Renal cortical epithelial cell (primary cell): ENCODE measurements around the gene DCTN2. TPM values are rescaled to one million over a fixed set of nuclear protein-coding genes. Genes with fewer than 3 reads are reported as not detected.

ENCODE experiments used
- DNase-seq: peaks from one replicate; pipeline ENCODE4 v3.0.0-alpha.2; 2011; ENCODE audit warnings: low read depth
- total RNA-seq: library from RNA; depleted of rRNA; stranded (reverse); fragments of >200 nt; gene quantifications from 2 replicates; pipeline ENCODE4 v1.2.3, GENCODE V29; 2014

The DCTN2 gene
- total RNA-seq, 1 donor from 2014 or later: 212 TPM

GRCh38 chr12:57549909-57550640 lies 3.1 kb upstream of the DCTN2 start, which contains the start of gene KIF5A:
KIF5A (plus strand) TSS chr12:57550044; CDS start chr12:57550272, 228 bp downstream.
- DNase-seq: no peak

DNA sequence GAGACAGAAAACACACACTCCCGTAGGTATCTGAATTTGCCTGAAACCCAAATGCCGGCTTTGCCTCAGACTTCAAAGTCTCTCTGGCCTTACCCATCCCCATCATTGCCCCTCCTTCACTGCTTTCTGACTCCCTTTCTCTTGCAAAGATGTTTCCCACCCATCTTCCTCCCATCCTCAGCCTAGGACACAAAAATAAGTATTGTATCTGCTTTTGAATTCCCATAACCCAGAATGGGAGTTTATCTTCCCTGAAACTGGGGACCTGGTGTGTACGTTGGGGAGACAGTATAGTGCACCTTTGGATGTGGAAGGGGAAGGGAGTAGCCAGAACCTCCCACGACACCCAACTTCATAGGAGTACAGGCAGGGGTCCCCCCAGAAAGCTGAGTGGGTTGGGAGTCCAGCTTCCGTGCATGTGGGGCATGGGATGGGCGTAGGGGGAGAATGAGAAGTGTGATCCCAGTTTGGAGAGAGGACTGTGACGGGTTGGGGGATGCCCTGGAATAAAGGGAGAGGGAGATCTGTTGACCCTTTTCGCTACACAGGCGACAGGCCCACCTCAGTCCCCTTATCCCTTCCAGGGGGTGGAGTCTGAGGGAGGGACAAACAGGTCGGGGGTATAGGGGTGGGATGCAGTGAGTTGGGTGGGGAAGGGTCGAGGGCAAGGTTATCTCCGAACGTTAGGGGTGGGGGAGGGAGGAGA lies 2.4 kb upstream of the DCTN2 start:
- DNase-seq: no peak

GRCh38 chr12:57548488-57548887 lies 1.5 kb upstream of the DCTN2 start:
- DNase-seq: no peak

- no peak for DNase-seq
Observed at GRCh38 chr12:57548013-57548315, 972 bp upstream of the DCTN2 start.

- no peak for DNase-seq
Observed at GRCh38 chr12:57547288-57548012, 458 bp upstream of the DCTN2 start.

DNA sequence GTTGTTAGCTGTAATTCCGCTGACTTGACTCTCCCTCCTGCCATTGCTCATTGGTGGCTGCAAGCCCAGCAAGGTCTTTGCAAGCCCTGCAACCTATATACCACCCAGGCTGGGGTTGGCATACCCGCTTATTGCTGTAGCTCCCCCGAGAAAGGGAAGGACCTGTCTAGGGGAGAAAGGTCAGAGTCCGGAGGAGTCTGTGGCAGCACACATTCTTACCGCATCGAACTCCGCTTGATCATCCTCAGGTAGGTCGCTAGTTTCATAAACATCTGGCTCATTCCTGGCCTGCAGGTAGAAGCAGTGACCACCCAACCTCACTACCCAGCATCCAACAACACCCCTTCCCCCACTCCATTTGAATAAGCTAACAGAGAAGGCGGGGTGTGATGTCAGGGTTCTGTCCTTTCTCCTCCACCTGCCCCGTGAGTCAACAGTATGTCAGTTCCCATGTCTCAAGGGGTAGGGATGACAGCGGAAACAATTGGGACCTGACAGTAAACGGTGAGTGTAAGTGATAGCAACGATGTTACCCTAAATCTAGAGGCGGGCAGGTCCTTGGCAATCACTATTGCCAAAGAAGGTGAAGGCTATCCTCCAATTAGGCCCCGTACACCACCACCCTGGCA lies 1.1 kb downstream of the DCTN2 start:
- DNase-seq: no peak

- DNase-seq: no peak
Observed at GRCh38 chr12:57543581-57543980, 3.4 kb downstream of the DCTN2 start.

- DNase-seq: no peak
Observed at GRCh38 chr12:57541717-57542116, 5.3 kb downstream of the DCTN2 start.

DNA sequence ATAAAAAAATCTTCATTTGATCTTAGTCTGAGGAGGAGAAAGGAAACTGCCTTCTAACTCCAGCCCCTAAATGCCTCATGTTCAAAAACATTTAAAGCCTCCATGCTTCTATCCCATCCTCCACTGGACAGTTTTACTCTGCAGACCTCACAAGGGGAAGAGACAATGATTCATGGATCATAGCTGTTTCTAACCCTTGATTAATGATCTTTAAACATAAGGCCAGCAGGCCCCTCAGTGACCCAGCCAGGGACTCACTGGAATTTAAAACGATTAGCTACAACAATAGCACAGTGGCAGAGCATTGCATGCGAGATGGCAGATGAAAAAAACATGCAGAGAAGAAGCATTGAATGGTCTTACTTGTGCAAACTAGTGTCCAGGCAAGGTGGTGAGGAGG lies 6.0 kb downstream of the DCTN2 start:
- DNase-seq: no peak

DNA sequence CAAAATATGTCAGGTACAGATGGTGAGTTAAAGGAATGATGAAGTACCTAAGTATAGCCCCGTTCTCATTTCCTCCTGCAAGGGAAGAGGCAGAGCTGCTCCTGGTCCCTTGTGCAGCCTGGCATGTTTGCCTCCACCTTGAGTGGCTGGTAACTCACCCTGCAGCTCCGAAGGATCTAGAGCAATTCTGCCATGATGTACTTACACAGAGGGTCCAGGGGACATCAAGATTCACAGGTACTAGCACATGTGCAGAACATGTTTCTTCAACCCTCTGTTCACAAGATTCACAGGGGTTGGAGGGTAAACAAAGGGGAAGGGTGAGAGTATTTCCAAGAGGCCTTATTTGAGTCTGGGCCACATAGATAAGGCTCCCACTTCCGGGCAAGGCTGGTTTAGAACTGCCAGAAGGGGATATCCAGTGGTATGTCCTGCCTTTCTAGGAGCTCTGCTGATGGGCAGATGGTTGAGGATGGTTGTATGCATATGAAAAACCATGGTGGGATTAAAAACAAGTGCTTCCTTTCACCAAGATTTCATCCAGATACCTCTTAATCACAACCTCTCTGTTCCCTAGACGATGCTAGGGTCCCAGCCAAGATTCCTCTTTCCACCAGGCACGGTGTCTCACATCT lies 7.7 kb downstream of the DCTN2 start:
- DNase-seq: no peak

GRCh38 chr12:57536597-57536942 lies 10.4 kb downstream of the DCTN2 start:
- no peak for DNase-seq

GRCh38 chr12:57535764-57536596 lies 11.0 kb downstream of the DCTN2 start:
- no peak for DNase-seq

GRCh38 chr12:57534991-57535543 lies 11.9 kb downstream of the DCTN2 start:
- DNase-seq: no peak

DNA sequence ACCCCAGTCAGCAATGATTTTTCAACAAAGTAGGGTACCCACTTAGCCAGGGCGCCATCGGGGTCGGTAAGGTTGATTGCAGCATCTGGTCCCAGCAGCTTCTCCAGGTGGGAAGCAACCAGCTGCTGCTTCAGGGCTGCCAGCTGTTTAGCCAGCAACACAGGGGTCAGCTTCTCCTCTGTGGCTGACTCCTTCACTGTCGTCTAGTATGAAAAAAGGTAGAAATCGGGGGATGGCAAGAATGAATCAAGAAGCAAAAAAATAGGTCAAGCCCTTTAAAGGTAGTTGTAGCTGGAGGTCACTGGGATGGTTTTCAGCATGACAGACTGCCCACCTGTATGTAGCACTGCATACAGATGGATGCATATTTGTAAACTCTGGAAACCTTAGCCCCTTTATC lies 12.7 kb downstream of the DCTN2 start:
- DNase-seq: no peak

DNA sequence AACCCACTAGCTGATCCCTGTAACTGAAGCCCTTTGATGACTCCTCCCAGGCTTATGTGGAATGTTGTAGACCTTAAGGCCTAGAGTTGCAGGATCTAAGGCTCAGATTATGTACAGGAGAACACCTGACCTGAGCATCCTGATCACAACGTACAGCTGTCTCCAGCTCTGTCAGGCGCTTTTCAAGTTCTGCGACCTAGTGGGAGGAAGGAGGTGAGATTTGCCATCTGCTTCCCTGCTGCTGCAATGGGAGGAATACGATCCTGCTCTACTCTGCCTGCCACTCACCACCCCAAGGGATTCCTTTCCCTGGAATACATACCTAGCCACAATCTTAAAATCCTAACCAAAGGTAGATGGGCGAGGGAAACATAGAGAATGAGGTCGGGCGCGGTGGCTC lies 13.9 kb downstream of the DCTN2 start:
- no peak for DNase-seq

DNA sequence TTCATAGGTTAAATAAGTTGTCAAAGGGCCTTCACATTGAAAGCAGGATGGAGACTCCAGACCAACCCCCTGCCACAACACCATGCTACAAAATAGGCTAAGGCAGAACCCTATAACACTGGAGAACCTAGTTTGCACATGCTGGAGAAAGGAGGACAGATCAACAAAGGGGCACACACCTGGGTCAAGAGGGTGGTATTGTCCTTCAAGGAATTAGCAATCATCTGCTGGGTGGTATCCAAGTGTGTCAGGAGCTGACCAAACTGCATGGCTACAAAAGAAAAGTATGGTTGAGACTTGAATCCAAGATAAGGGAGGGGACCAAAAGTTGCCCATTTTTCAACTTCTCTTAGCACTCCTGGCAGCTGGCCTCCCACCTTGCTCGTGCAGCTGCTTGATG lies 15.2 kb downstream of the DCTN2 start:
- no peak for DNase-seq

- no peak for DNase-seq
Observed at GRCh38 chr12:57530396-57531142, 16.4 kb downstream of the DCTN2 start.

GRCh38 chr12:57529831-57530230 lies 17.2 kb downstream of the DCTN2 start:
- no peak for DNase-seq

DNA sequence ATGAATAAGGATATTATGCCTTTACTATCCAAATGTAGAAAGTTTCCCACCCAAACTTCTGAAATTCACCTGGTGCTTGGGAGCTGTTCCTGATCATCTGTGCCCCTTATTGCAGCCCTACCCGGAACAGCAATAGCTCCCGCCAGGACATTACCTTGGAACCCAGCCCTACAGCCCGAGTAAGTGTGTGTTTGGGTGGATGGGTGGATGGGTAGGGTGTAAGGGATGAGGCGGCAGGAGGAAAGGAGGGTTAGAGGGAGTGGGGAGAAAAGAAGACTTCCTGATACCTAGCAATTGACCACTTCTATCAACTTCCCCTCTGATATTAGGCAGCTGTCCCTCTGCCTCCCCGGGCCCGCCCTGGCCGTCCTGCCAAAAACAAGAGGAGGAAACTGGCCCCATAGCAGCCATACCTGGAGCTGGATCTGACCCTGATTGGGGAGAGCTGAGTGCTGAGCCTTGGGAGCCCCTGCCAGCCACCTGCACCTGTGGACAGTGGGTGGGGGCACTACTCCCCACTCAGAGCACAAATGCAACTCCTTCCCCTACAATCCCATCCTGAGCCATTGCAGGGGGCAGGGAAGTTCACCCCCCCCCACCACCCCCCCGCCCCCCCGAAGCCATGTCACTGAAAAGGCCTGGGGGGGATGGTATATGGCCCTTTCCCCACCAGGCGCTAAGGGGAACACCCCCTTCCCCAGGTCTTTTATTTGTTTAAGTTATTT lies 18.0 kb downstream of the DCTN2 start:
- DNase-seq: no peak
